Upper lobe of left lung (tissue), 4 donors: Measurements from ENCODE around the gene TGFBR3.

Source experiments
- EP300 ChIP-seq, 4 donors: sonication (generic); formaldehyde crosslinking; IDR thresholded peaks; one replicate each; pipeline ENCODE4 v1.5.1; 2017; ENCODE audit warnings: antibody characterized with exemption in 4 of 4, control low read depth in 2 of 4
- POLR2A ChIP-seq, 4 donors: fragments of 450-650 bp; IDR thresholded peaks; one replicate each; pipeline ENCODE4 v1.5.1; 2016 to 2017; ENCODE audit warnings: antibody characterized with exemption in 4 of 4, mild to moderate bottlenecking in 2 of 4
- POLR2AphosphoS5 ChIP-seq, 2 donors: sonication (generic); formaldehyde crosslinking; IDR thresholded peaks; one replicate each; pipeline ENCODE4 v1.5.1; 2017; ENCODE audit warnings: antibody characterized with exemption in 2 of 2
- TF ChIP-seq, protein P1 (sequence below), 6 experiments: fragments of 450-650 bp in 4 of 6; fragments of 200-600 bp in 2 of 6; sonication (generic) in 2 of 6; IDR thresholded peaks; one replicate each; pipeline ENCODE4 v1.5.1; 2016 to 2019; ENCODE audit warnings: antibody characterized with exemption in 6 of 6

GRCh38 chr1:91928026-91928425 lies 42.1 kb upstream of the TGFBR3 start:
- TF ChIP-seq POLR2A (IDR thresholded peaks at IDR 0.05) (no peak), POLR2AphosphoS5 (IDR thresholded peaks at IDR 0.05) (no peak), EP300 (IDR thresholded peaks at IDR 0.05) (no peak)
- TF ChIP-seq, protein P1, sequence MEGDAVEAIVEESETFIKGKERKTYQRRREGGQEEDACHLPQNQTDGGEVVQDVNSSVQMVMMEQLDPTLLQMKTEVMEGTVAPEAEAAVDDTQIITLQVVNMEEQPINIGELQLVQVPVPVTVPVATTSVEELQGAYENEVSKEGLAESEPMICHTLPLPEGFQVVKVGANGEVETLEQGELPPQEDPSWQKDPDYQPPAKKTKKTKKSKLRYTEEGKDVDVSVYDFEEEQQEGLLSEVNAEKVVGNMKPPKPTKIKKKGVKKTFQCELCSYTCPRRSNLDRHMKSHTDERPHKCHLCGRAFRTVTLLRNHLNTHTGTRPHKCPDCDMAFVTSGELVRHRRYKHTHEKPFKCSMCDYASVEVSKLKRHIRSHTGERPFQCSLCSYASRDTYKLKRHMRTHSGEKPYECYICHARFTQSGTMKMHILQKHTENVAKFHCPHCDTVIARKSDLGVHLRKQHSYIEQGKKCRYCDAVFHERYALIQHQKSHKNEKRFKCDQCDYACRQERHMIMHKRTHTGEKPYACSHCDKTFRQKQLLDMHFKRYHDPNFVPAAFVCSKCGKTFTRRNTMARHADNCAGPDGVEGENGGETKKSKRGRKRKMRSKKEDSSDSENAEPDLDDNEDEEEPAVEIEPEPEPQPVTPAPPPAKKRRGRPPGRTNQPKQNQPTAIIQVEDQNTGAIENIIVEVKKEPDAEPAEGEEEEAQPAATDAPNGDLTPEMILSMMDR (IDR thresholded peaks at IDR 0.05): no peak
